ENCODE measurements around the gene HMGCS2. TPM values are rescaled to one million over a fixed set of nuclear protein-coding genes. Genes with fewer than 3 reads are reported as not detected.

HMGCS2 gene
- total RNA-seq, 6 donors from 2014 or later = 0.31 to 5.9 (median 1.2) TPM; not detected in 1

DNA sequence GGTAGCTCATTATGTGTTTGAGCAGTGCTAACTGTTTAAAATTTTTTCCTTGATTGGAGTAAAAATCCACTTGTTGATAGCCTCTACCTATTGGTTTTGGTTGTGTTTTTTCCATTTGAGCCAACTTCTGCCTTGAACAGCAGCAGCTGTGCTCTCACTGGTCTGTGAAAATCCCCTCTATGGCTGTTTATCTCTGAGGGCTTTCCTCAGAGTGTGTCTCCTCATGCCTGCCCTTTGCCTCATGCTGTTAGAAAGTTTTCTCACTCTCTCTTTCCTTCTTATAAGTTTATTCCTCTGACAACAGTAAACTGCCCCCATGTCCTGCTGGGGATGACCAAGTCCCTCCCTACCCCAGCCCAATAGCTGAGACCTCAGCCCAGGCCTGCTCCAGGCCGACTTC is 28.5 kb upstream of the HMGCS2 start:
- H3K27me3 ChIP-seq = no peaks in the 10 kb centered on the region
- no peaks in the 10 kb centered on the region for H3K9me3 ChIP-seq
- 60 to 82% methylated on average over 1 of the region's 1 CpG for WGBS, 2 donors
- DNase-seq (no peak), ATAC-seq (ENCODE audit: low FRiP score in 2 of 2) (no peak)
- H3K27ac ChIP-seq = no peak overlapping the region
- no peaks in the 10 kb centered on the region for H3K4me1 ChIP-seq
- H3K4me3 ChIP-seq = no peak overlapping the region
- TF ChIP-seq POLR2AphosphoS5 (IDR thresholded peaks at IDR 0.05) (no peak), EP300 (IDR thresholded peaks at IDR 0.05) (no peak), POLR2A (IDR thresholded peaks at IDR 0.05) (no peak)
- TF ChIP-seq, protein P1, sequence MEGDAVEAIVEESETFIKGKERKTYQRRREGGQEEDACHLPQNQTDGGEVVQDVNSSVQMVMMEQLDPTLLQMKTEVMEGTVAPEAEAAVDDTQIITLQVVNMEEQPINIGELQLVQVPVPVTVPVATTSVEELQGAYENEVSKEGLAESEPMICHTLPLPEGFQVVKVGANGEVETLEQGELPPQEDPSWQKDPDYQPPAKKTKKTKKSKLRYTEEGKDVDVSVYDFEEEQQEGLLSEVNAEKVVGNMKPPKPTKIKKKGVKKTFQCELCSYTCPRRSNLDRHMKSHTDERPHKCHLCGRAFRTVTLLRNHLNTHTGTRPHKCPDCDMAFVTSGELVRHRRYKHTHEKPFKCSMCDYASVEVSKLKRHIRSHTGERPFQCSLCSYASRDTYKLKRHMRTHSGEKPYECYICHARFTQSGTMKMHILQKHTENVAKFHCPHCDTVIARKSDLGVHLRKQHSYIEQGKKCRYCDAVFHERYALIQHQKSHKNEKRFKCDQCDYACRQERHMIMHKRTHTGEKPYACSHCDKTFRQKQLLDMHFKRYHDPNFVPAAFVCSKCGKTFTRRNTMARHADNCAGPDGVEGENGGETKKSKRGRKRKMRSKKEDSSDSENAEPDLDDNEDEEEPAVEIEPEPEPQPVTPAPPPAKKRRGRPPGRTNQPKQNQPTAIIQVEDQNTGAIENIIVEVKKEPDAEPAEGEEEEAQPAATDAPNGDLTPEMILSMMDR (IDR thresholded peaks at IDR 0.05) = no peak
- H3K36me3 ChIP-seq = no peaks in the 10 kb centered on the region

DNA sequence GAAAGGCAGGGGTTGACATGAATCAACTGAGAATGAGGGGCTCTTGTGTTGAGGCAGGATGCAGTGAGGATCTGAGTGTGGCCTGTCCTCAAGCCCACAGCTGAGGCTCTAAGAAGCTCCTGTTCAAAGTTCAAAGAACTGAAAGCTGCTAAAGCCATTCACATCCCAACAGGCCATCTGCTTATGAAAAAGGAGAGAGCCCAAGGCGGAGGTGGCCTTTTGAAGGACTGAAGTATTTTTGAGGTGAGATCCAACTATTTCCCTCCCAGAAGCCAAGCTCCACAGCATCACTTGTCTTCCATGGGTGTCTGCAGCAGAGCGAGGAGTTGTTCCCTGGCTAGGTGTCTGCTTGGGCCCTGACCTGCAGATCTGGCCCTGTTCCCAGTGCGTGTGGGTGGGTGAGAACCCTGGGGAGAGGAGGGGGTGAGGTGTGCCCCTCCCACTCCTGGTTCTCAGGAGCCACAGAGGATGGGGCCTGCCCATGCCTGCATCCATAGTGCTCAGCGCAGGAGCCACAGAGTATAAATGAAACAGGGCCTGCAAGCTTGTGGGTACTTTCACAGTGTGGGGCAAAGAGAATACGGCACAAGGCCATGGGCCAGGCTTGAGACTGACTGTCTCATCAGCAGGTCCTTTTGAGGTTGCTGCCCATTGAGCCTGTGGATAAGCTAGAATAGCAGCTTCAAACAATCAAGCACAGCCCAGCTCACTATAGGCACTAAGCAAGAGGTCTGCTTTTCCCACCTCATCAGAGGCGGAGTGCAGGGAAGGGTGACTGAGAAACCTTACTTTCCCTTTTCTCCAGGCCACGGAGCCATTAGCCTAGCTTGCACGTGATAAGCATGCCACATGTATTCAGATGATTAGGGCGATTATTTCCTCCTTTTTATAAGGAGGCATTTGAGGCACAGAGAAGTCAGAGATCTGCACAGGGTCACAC is 26.8 kb upstream of the HMGCS2 start:
- Histone ChIP-seq H3K36me3 (no peaks in the 10 kb centered on the region), H3K27me3 (no peaks in the 10 kb centered on the region), H3K4me3 (no peak overlapping the region), H3K4me1 (no peaks in the 10 kb centered on the region), H3K27ac (no peak overlapping the region), H3K9me3 (no peaks in the 10 kb centered on the region)
- ATAC-seq (ENCODE audit: low FRiP score in 2 of 2) (peak in 1 of 2 donors; percentile 56), DNase-seq (no peak)
- WGBS, 2 donors = 78 to 83% methylated on average over 9 of the region's 9 CpGs
- no peak for TF ChIP-seq POLR2AphosphoS5 (IDR thresholded peaks at IDR 0.05)
- TF ChIP-seq, protein P1 (IDR thresholded peaks at IDR 0.05) = no peak

DNA sequence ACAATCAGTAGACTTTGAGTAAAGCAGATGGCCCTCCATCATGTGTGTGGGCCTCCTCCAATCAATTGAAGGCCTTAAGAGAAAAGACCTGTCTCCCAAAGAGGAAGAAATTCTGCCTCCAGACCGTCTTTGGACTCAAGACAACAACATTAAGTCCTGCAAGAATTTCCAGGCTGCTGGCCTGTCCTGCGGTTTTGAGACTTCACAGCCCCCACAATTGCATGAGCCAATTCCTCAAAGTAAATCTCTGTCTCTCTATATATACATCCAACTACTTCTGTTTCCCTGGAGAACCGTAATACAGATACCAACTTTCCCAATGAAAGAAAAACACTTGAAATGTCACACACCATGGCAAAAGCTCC is 26.2 kb upstream of the HMGCS2 start:
- WGBS, 2 donors = 79 to 89% methylated on average over 3 of the region's 3 CpGs
- no peak for DNase-seq
- ATAC-seq (ENCODE audit: low FRiP score in 2 of 2) = no peak

DNA sequence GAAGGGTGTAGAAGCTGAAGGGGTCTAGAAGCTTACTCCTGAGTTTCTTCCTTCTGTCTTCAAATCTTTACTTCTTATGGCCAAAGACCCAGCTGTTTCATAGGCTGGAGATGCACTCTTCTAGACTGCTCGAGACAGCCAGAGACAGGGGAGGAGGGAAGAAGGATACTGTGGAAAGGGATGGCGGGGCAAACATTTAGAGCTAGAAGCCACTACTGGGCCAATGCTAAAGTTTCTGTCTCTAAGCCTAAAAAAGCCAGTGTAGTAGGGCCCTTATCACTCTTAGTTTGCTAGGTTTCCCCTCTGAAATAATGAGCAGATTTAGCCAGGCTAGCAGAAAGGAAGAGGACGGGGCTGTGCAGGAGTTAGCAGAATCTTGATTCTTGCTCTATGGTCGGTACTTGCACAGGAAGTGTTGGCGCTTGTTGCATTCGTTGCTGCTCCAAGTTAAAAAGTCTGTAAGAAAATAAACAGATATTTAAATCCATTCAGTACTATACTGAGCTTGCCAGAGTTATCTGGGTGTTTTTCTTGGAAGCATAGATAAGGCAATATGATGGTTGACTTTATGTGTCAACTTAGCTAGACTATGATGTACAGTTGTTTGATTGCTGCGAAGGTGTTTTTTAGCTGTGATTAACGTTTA is 25.6 kb upstream of the HMGCS2 start:
- Histone ChIP-seq H3K4me1 (no peaks in the 10 kb centered on the region), H3K27ac (no peak overlapping the region), H3K4me3 (no peak overlapping the region), H3K27me3 (no peaks in the 10 kb centered on the region), H3K9me3 (no peaks in the 10 kb centered on the region), H3K36me3 (no peaks in the 10 kb centered on the region)
- DNase-seq = no peak
- TF ChIP-seq, protein P1 (IDR thresholded peaks at IDR 0.05) = no peak
- TF ChIP-seq POLR2AphosphoS5 (IDR thresholded peaks at IDR 0.05) = no peak
- no peak for TF ChIP-seq EP300 (IDR thresholded peaks at IDR 0.05)
- no peak for TF ChIP-seq POLR2A (IDR thresholded peaks at IDR 0.05)
- ATAC-seq (ENCODE audit: low FRiP score in 2 of 2) = no peak
- 66 to 81% methylated on average over 8 of the region's 8 CpGs for WGBS, 2 donors

More for the DNA sequence above, 26.2 kb upstream of the HMGCS2 start:
- H3K27me3 ChIP-seq = no peaks in the 10 kb centered on the region
- no peak overlapping the region for H3K4me3 ChIP-seq
- H3K4me1 ChIP-seq = no peaks in the 10 kb centered on the region
- no peaks in the 10 kb centered on the region for H3K9me3 ChIP-seq
- TF ChIP-seq EP300 (IDR thresholded peaks at IDR 0.05) (no peak), POLR2AphosphoS5 (IDR thresholded peaks at IDR 0.05) (no peak), POLR2A (IDR thresholded peaks at IDR 0.05) (no peak)
- TF ChIP-seq, protein P1 (IDR thresholded peaks at IDR 0.05) = no peak
- no peaks in the 10 kb centered on the region for H3K36me3 ChIP-seq
- no peak overlapping the region for H3K27ac ChIP-seq

Measured in upper lobe of left lung (tissue), 6 donors.